Measurements from ENCODE around the gene DGAT2L6. TPM values are rescaled to one million over a fixed set of nuclear protein-coding genes. Genes with fewer than 3 reads are reported as not detected.

Gene DGAT2L6
- polyA plus RNA-seq, 2 donors, result not detected

Other genes with a start within 250 kb of the DGAT2L6 start
- not detected for gene AWAT2, start 127.5 kb upstream of the DGAT2L6 start, polyA plus RNA-seq
- gene OTUD6A, start 115.0 kb upstream of the DGAT2L6 start, polyA plus RNA-seq, result not detected
- gene IGBP1, start 44.0 kb upstream of the DGAT2L6 start, polyA plus RNA-seq, result 10 to 100 TPM; 25.2 to 45.4 TPM
- gene AWAT1, start 57.2 kb downstream of the DGAT2L6 start, polyA plus RNA-seq, result not detected
- gene P2RY4, start 82.7 kb downstream of the DGAT2L6 start, polyA plus RNA-seq, result under 1 TPM in 1 of 2 donors, not detected in 1; 0.06 TPM
- not detected for gene ARR3, start 90.9 kb downstream of the DGAT2L6 start, polyA plus RNA-seq
- not detected for gene RAB41, start 104.7 kb downstream of the DGAT2L6 start, polyA plus RNA-seq
- 10 to 100 TPM; 54.2 to 78.0 TPM for gene PDZD11, start 112.4 kb downstream of the DGAT2L6 start, polyA plus RNA-seq
- 1 to 10 TPM; 1.7 to 3.5 TPM for gene KIF4A, start 112.6 kb downstream of the DGAT2L6 start, polyA plus RNA-seq
- gene GDPD2, start 245.8 kb downstream of the DGAT2L6 start, polyA plus RNA-seq, result under 1 TPM; 0.28 to 0.34 TPM